Neural progenitor cell (in vitro differentiated cells): ENCODE data around the gene USP25. TPM values are rescaled to one million over a fixed set of nuclear protein-coding genes. Genes with fewer than 3 reads are reported as not detected.

Experiments
- DNase-seq: peaks from one replicate; pipeline ENCODE4 v3.0.0-alpha.2; 2016; ENCODE audit warnings: low spot score
- H2AFZ ChIP-seq: fragments of 200-600 bp; sonication (generic); replicated peaks from 2 replicates; pipeline ENCODE4 v1.6.1; 2016; ENCODE audit warnings: antibody characterized with exemption
- H3F3A ChIP-seq: fragments of 200-600 bp; sonication (generic); 2 replicates; pipeline ENCODE4 v1.6.1; 2016; ENCODE audit warnings: antibody characterized with exemption, low read depth
- H3K27ac ChIP-seq: fragments of 200-600 bp; sonication (generic); 2 replicates; pipeline ENCODE4 v1.5.1; 2016; ENCODE audit warnings: mild to moderate bottlenecking
- H3K27me3 ChIP-seq: fragments of 200-600 bp; sonication (generic); 2 replicates; pipeline ENCODE4 v1.6.1; 2016; ENCODE audit warnings: mild to moderate bottlenecking, moderate library complexity
- H3K36me3 ChIP-seq: fragments of 200-600 bp; sonication (generic); 2 replicates; pipeline ENCODE4 v1.5.1; 2016
- H3K4me1 ChIP-seq: fragments of 200-600 bp; sonication (generic); 2 replicates; pipeline ENCODE4 v1.6.1; 2016; ENCODE audit warnings: mixed run types
- H3K4me2 ChIP-seq: fragments of 200-600 bp; sonication (generic); 2 replicates; pipeline ENCODE4 v1.6.1; 2016
- H3K4me3 ChIP-seq: fragments of 200-600 bp; sonication (generic); 2 replicates; pipeline ENCODE4 v1.5.1; 2016
- H3K79me2 ChIP-seq: fragments of 200-600 bp; sonication (generic); 2 replicates; pipeline ENCODE4 v1.6.1; 2016; ENCODE audit warnings: low read depth
- H3K9ac ChIP-seq: fragments of 200-600 bp; sonication (generic); 2 replicates; pipeline ENCODE4 v1.6.1; 2016
- H3K9me3 ChIP-seq: fragments of 200-600 bp; sonication (generic); 2 replicates; pipeline ENCODE4 v1.5.1; 2016; ENCODE audit warnings: low read depth
- H4K20me1 ChIP-seq: fragments of 200-600 bp; sonication (generic); 2 replicates; pipeline ENCODE4 v1.6.1; 2016; ENCODE audit warnings: low read depth
- H3K27ac Mint-ChIP-seq: 3 replicates; pipeline ENCODE4 v1.8.0; 2021; ENCODE audit warnings: mixed read lengths
- H3K27me3 Mint-ChIP-seq: 2 replicates; pipeline ENCODE4 v1.8.0; 2022; ENCODE audit warnings: low read depth, mild to moderate bottlenecking, inconsistent platforms, moderate library complexity, mixed read lengths; ENCODE audit not compliant: insufficient read depth
- H3K36me3 Mint-ChIP-seq: 3 replicates; pipeline ENCODE4 v1.8.0; 2021; ENCODE audit warnings: mixed read lengths
- H3K4me1 Mint-ChIP-seq: 3 replicates; pipeline ENCODE4 v1.8.0; 2021; ENCODE audit warnings: mixed read lengths
- H3K4me3 Mint-ChIP-seq: 3 replicates; pipeline ENCODE4 v1.8.0; 2021; ENCODE audit warnings: mild to moderate bottlenecking, moderate library complexity, mixed read lengths
- H3K9me3 Mint-ChIP-seq: 3 replicates; pipeline ENCODE4 v1.8.0; 2020; ENCODE audit warnings: mixed read lengths
- EZH2 ChIP-seq: fragments of 200-600 bp; sonication (generic); IDR thresholded peaks from 2 replicates; pipeline ENCODE4 v1.6.1; 2017; ENCODE audit warnings: antibody characterized with exemption, mild to moderate bottlenecking, moderate library complexity
- EZH2phosphoT487 ChIP-seq: fragments of 200-600 bp; sonication (generic); IDR thresholded peaks from 2 replicates; pipeline ENCODE4 v1.6.1; 2017; ENCODE audit warnings: antibody characterized with exemption
- total RNA-seq: library from RNA; depleted of rRNA; stranded (reverse); fragments of >200 nt; gene quantifications from 2 replicates; pipeline ENCODE4 v1.2.3, GENCODE V29; 2015; ENCODE audit warnings: low replicate concordance
- TF ChIP-seq, protein P1 (sequence below): fragments of 200-600 bp; sonication (generic); IDR thresholded peaks from 2 replicates; pipeline ENCODE4 v1.5.1; 2017; ENCODE audit warnings: antibody characterized with exemption, mild to moderate bottlenecking

Gene USP25
- total RNA-seq, 1 donor from 2014 or later: 36.4 TPM

DNA sequence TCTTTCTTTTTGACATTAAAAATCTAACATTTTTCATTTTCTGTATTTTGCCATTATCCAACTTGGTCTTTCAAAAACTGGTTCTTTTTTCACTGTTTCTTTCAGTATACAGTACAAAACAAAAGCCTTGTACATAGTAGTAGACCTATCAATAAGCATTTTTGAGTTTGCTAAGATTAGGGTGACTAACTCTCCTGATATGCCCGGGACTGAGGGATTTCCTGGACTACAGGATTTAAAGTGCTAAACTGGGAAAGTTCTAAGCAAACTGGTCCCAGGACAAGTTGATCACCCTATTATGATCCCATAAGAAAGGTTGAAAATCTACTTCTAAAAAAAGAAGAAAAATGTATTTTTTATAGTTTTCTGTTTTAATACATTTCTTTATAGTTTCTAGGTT lies 120.9 kb downstream of the USP25 start:
- Histone ChIP-seq H3K9me3 (no peaks in the 10 kb centered on the region), H4K20me1 (no peaks in the 10 kb centered on the region), H3K27me3 (no peaks in the 10 kb centered on the region), H3K4me1 (no peaks in the 10 kb centered on the region), H3K4me3 (no peak overlapping the region), H3K36me3 (no peaks in the 10 kb centered on the region), H2AFZ (no peak overlapping the region), H3K9ac (no peak overlapping the region), H3K27ac (no peak overlapping the region), H3F3A (no peaks in the 10 kb centered on the region), H3K4me2 (no peak overlapping the region), H3K79me2 (no peaks in the 10 kb centered on the region)
- DNase-seq: no peak
- no peak overlapping the region for H3K4me3 Mint-ChIP-seq
- peaks cover 10% of the 10 kb centered on the region for H3K36me3 Mint-ChIP-seq
- H3K4me1 Mint-ChIP-seq: no peaks in the 10 kb centered on the region
- H3K27me3 Mint-ChIP-seq: no peaks in the 10 kb centered on the region
- TF ChIP-seq, protein P1, sequence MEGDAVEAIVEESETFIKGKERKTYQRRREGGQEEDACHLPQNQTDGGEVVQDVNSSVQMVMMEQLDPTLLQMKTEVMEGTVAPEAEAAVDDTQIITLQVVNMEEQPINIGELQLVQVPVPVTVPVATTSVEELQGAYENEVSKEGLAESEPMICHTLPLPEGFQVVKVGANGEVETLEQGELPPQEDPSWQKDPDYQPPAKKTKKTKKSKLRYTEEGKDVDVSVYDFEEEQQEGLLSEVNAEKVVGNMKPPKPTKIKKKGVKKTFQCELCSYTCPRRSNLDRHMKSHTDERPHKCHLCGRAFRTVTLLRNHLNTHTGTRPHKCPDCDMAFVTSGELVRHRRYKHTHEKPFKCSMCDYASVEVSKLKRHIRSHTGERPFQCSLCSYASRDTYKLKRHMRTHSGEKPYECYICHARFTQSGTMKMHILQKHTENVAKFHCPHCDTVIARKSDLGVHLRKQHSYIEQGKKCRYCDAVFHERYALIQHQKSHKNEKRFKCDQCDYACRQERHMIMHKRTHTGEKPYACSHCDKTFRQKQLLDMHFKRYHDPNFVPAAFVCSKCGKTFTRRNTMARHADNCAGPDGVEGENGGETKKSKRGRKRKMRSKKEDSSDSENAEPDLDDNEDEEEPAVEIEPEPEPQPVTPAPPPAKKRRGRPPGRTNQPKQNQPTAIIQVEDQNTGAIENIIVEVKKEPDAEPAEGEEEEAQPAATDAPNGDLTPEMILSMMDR: no peak
- no peak for TF ChIP-seq EZH2phosphoT487
- no peak for TF ChIP-seq EZH2
- H3K9me3 Mint-ChIP-seq: no peaks in the 10 kb centered on the region
- no peak overlapping the region for H3K27ac Mint-ChIP-seq

DNA sequence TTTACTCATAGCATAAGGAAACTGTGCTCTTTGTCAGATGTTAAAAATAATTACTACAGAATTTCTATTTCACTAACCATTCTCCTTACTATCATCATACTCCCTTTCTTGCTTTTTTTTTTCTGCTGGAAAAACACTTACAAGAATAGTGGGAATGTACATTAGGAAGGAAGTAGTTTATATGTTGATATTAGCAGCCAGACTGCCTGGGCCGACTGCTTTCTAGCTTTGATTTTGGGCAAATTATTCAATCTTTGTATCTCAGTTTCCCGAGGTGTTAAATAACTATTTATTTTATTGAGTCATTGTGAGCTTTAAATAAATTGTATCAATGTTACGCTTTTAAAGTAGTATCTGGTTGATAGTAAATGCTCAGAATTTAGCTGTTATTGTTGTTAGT lies 122.4 kb downstream of the USP25 start:
- Histone ChIP-seq H4K20me1 (no peaks in the 10 kb centered on the region), H3K36me3 (no peaks in the 10 kb centered on the region), H3K79me2 (no peaks in the 10 kb centered on the region), H2AFZ (no peak overlapping the region), H3K27me3 (no peaks in the 10 kb centered on the region), H3K9ac (no peak overlapping the region), H3K4me3 (no peak overlapping the region), H3K27ac (no peak overlapping the region), H3K4me1 (no peaks in the 10 kb centered on the region), H3K4me2 (no peak overlapping the region), H3F3A (no peaks in the 10 kb centered on the region), H3K9me3 (no peaks in the 10 kb centered on the region)
- Mint-ChIP-seq H3K27ac (no peak overlapping the region), H3K27me3 (no peaks in the 10 kb centered on the region), H3K9me3 (no peaks in the 10 kb centered on the region), H3K4me1 (no peaks in the 10 kb centered on the region), H3K36me3 (peaks cover 14% of the 10 kb centered on the region), H3K4me3 (no peak overlapping the region)
- no peak for DNase-seq
- TF ChIP-seq EZH2: no peak
- TF ChIP-seq, protein P1: no peak
- TF ChIP-seq EZH2phosphoT487: no peak

DNA sequence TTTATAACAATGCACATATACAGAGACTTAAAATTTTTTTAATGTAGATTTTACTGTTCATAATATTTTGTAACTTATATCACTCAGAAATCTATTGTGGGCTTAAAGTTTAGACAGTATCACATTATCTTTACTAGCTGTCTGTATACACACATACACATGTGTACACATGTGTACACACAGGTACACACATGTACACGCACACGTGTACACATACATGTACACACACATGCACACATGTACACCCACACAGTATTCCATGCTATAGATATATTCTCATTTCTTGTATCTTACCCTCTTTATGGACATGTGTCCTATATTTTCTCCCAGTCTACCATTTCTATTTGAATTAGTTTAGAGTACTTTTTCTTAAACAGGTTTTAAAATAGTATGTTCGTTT lies 123.3 kb downstream of the USP25 start:
- Mint-ChIP-seq H3K27ac (no peak overlapping the region), H3K4me1 (no peaks in the 10 kb centered on the region), H3K9me3 (no peaks in the 10 kb centered on the region), H3K36me3 (peaks cover 14% of the 10 kb centered on the region), H3K4me3 (no peak overlapping the region), H3K27me3 (no peaks in the 10 kb centered on the region)
- Histone ChIP-seq H3K4me3 (no peak overlapping the region), H3K27ac (no peak overlapping the region), H3F3A (no peaks in the 10 kb centered on the region), H4K20me1 (no peaks in the 10 kb centered on the region), H3K4me2 (no peak overlapping the region), H3K4me1 (no peaks in the 10 kb centered on the region), H3K27me3 (no peaks in the 10 kb centered on the region), H3K36me3 (no peaks in the 10 kb centered on the region), H2AFZ (no peak overlapping the region), H3K79me2 (no peaks in the 10 kb centered on the region), H3K9me3 (no peaks in the 10 kb centered on the region), H3K9ac (no peak overlapping the region)
- TF ChIP-seq EZH2phosphoT487 (no peak), EZH2 (no peak)
- TF ChIP-seq, protein P1: no peak
- no peak for DNase-seq
